ENCODE data around the gene KCTD19.

DNA sequence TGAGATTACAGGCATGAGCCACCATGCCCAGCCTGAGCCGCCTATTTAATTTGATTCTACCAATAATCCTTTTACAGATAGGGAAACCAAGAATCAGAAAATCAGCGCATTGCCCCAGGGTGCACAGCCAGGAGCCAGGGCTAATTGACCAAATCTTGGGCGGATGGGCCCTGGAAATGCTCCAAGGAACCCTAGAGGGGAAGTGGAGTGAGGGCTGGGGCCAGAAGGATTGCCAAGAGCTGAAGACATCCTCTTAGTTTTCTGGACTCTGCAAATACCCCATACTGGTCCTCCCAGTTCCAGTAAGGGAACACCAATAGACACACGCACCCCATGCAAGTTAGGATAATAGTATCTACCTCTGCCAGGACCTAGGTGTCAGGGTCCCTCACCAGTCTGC, 83.1 kb downstream of the KCTD19 start:
- TF ChIP-seq EP300 (IDR thresholded peaks at IDR 0.05) (no peak), POLR2A (IDR thresholded peaks at IDR 0.05) (no peak)
- TF ChIP-seq, protein P1, sequence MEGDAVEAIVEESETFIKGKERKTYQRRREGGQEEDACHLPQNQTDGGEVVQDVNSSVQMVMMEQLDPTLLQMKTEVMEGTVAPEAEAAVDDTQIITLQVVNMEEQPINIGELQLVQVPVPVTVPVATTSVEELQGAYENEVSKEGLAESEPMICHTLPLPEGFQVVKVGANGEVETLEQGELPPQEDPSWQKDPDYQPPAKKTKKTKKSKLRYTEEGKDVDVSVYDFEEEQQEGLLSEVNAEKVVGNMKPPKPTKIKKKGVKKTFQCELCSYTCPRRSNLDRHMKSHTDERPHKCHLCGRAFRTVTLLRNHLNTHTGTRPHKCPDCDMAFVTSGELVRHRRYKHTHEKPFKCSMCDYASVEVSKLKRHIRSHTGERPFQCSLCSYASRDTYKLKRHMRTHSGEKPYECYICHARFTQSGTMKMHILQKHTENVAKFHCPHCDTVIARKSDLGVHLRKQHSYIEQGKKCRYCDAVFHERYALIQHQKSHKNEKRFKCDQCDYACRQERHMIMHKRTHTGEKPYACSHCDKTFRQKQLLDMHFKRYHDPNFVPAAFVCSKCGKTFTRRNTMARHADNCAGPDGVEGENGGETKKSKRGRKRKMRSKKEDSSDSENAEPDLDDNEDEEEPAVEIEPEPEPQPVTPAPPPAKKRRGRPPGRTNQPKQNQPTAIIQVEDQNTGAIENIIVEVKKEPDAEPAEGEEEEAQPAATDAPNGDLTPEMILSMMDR (IDR thresholded peaks at IDR 0.05), result no peak

Data from tibial nerve (tissue), 4 donors.